ENCODE measurements around the gene TRMT112. TPM values are rescaled to one million over a fixed set of nuclear protein-coding genes. Genes with fewer than 3 reads are reported as not detected.

The TRMT112 gene
- total RNA-seq, 1 donor from 2014 or later, result 207 TPM

- H3K4me1 Mint-ChIP-seq, result peaks cover 11% of the 10 kb centered on the region
- no peak overlapping the region for H3K4me3 Mint-ChIP-seq
- TF ChIP-seq CTCF (conservative IDR thresholded peaks at IDR 0.05), result no peak
- no peak for DNase-seq (ENCODE audit: low read depth, low spot score)
- no peak overlapping the region for H3K27ac Mint-ChIP-seq (ENCODE audit: unreplicated experiment)
- H3K9me3 Mint-ChIP-seq, result no peaks in the 10 kb centered on the region
- H3K27me3 Mint-ChIP-seq (ENCODE audit: low read depth), result no peaks in the 10 kb centered on the region
- no peaks in the 10 kb centered on the region for H3K36me3 Mint-ChIP-seq (ENCODE audit: low read depth)
Observed at GRCh38 chr11:64353715-64354506, 36.6 kb upstream of the TRMT112 start.

- no peak for DNase-seq (ENCODE audit: low read depth, low spot score)
- H3K36me3 Mint-ChIP-seq (ENCODE audit: low read depth), result no peaks in the 10 kb centered on the region
- no peaks in the 10 kb centered on the region for H3K9me3 Mint-ChIP-seq
- H3K4me1 Mint-ChIP-seq, result peaks cover 17% of the 10 kb centered on the region
- no peaks in the 10 kb centered on the region for H3K27me3 Mint-ChIP-seq (ENCODE audit: low read depth)
- no peak overlapping the region for H3K27ac Mint-ChIP-seq (ENCODE audit: unreplicated experiment)
- no peak for TF ChIP-seq CTCF (conservative IDR thresholded peaks at IDR 0.05)
- H3K4me3 Mint-ChIP-seq, result no peak overlapping the region
Observed at GRCh38 chr11:64352995-64353714, 35.8 kb upstream of the TRMT112 start.

GRCh38 chr11:64352099-64352994, 35.0 kb upstream of the TRMT112 start:
- Mint-ChIP-seq H3K4me1 (peaks cover 17% of the 10 kb centered on the region), H3K27ac (ENCODE audit: unreplicated experiment) (no peak overlapping the region)
- DNase-seq (ENCODE audit: low read depth, low spot score), result no peak

GRCh38 chr11:64351136-64351631, 33.8 kb upstream of the TRMT112 start:
- no peak overlapping the region for H3K27ac Mint-ChIP-seq (ENCODE audit: unreplicated experiment)
- no peak overlapping the region for H3K4me3 Mint-ChIP-seq
- H3K9me3 Mint-ChIP-seq, result no peaks in the 10 kb centered on the region
- H3K36me3 Mint-ChIP-seq (ENCODE audit: low read depth), result no peaks in the 10 kb centered on the region
- peaks cover 13% of the 10 kb centered on the region for H3K4me1 Mint-ChIP-seq
- TF ChIP-seq CTCF (conservative IDR thresholded peaks at IDR 0.05), result no peak
- DNase-seq (ENCODE audit: low read depth, low spot score), result no peak
- H3K27me3 Mint-ChIP-seq (ENCODE audit: low read depth), result no peaks in the 10 kb centered on the region

More at GRCh38 chr11:64352099-64352994, 35.0 kb upstream of the TRMT112 start:
- Mint-ChIP-seq H3K4me3 (no peak overlapping the region), H3K36me3 (ENCODE audit: low read depth) (no peaks in the 10 kb centered on the region), H3K9me3 (no peaks in the 10 kb centered on the region), H3K27me3 (ENCODE audit: low read depth) (no peaks in the 10 kb centered on the region)
- TF ChIP-seq CTCF (conservative IDR thresholded peaks at IDR 0.05), result no peak

GRCh38 chr11:64349404-64349803, 32.0 kb upstream of the TRMT112 start:
- no peak for TF ChIP-seq CTCF (conservative IDR thresholded peaks at IDR 0.05)
- no peak for DNase-seq (ENCODE audit: low read depth, low spot score)
- peaks cover 12% of the 10 kb centered on the region for H3K4me1 Mint-ChIP-seq
- no peak overlapping the region for H3K27ac Mint-ChIP-seq (ENCODE audit: unreplicated experiment)
- H3K9me3 Mint-ChIP-seq, result no peaks in the 10 kb centered on the region
- H3K4me3 Mint-ChIP-seq, result no peak overlapping the region
- H3K36me3 Mint-ChIP-seq (ENCODE audit: low read depth), result no peaks in the 10 kb centered on the region
- no peaks in the 10 kb centered on the region for H3K27me3 Mint-ChIP-seq (ENCODE audit: low read depth)
